HUES64 (cell line): ENCODE results near the gene GSTA1.
"Not testable (repeated sequence)": the region's sequence is repeated elsewhere in the genome, so short reads cannot be mapped to it uniquely, and the experiment has no call there.

Source experiments
- H3K27ac ChIP-seq: 2 replicates; pipeline ENCODE4 v1.7.0; 2013; ENCODE audit warnings: low read depth, low read length, inconsistent platforms
- H3K27me3 ChIP-seq: 2 replicates; pipeline ENCODE4 v1.6.1; 2013; ENCODE audit warnings: mild to moderate bottlenecking, low read length; ENCODE audit not compliant: insufficient read depth
- H3K36me3 ChIP-seq: 2 replicates; pipeline ENCODE4 v1.6.1; 2013; ENCODE audit warnings: mild to moderate bottlenecking, low read length; ENCODE audit not compliant: insufficient read depth
- H3K4me1 ChIP-seq: 2 replicates; pipeline ENCODE4 v1.6.1; 2013; ENCODE audit warnings: mild to moderate bottlenecking, low read length, moderate library complexity; ENCODE audit not compliant: insufficient read depth
- H3K4me3 ChIP-seq: 2 replicates; pipeline ENCODE4 v1.5.1; 2013; ENCODE audit warnings: mild to moderate bottlenecking, low read length, moderate library complexity
- H3K9ac ChIP-seq: 2 replicates; pipeline ENCODE4 v1.6.1; 2013; ENCODE audit warnings: mild to moderate bottlenecking, low read depth, low read length
- H3K9me3 ChIP-seq: 2 replicates; pipeline ENCODE4 v1.6.1; 2013; ENCODE audit warnings: low read depth, low read length; ENCODE audit not compliant: insufficient read depth
- WGBS: fragments of 150-250, 120-280 bp; methylation state at CpG from one replicate; pipeline ENCODE4 v1.1.7; 2013; ENCODE audit warnings: missing lambda C conversion rate; 5-methylcytosine and 5-hydroxymethylcytosine counted together

Gene GSTA1

GRCh38 chr6:52776711-52777351 is 26.8 kb downstream of the GSTA1 start:
- not testable (repeated sequence) for H3K9me3 ChIP-seq, H3K9ac ChIP-seq, H3K4me1 ChIP-seq, H3K27ac ChIP-seq, H3K27me3 ChIP-seq, H3K4me3 ChIP-seq, H3K36me3 ChIP-seq
- WGBS = 93% methylated on average over 9 of the region's 9 CpGs

DNA sequence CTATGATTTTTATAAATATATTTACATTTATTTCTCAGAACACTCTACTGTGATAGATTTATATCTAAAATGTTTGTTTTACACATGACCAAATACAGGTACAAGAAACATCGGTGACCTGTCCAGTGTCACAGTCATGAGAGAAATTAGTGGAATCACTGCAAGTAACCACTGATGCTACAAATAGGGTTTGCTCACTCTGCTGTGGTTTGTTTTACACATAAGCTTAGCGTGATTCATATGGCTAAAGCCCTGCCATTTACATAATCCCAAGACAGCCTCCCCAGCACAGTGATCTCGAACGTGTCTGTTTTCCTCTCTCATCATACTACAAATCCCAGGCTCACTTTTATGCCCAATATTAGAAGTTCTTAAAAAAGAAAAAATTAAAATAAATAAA is 34.2 kb downstream of the GSTA1 start:
- H3K27ac ChIP-seq, H3K4me1 ChIP-seq, H3K9ac ChIP-seq, H3K9me3 ChIP-seq, H3K4me3 ChIP-seq, H3K36me3 ChIP-seq, H3K27me3 ChIP-seq: not testable (repeated sequence)
- 76% methylated on average over 2 of the region's 4 CpGs for WGBS

- not testable (repeated sequence) for H3K27ac ChIP-seq, H3K27me3 ChIP-seq, H3K9ac ChIP-seq, H3K36me3 ChIP-seq, H3K9me3 ChIP-seq, H3K4me1 ChIP-seq, H3K4me3 ChIP-seq
These were observed 36.0 kb downstream of the GSTA1 start for GRCh38 chr6:52767658-52768057.

- not testable (repeated sequence) for H3K9ac ChIP-seq, H3K27ac ChIP-seq, H3K9me3 ChIP-seq, H3K36me3 ChIP-seq, H3K27me3 ChIP-seq, H3K4me3 ChIP-seq, H3K4me1 ChIP-seq
- WGBS = 77% methylated on average over 2 of the region's 2 CpGs
These were observed 40.2 kb downstream of the GSTA1 start, which contains the start of gene GSTA2 for GRCh38 chr6:52763322-52763916. Gene GSTA2, minus strand, starts transcription at chr6:52763475. Its CDS starts 5,528 bp downstream, at chr6:52757947.

GRCh38 chr6:52761673-52762491 is 41.7 kb downstream of the GSTA1 start:
- not testable (repeated sequence) for H3K4me1 ChIP-seq, H3K4me3 ChIP-seq, H3K27me3 ChIP-seq, H3K27ac ChIP-seq, H3K9me3 ChIP-seq, H3K9ac ChIP-seq, H3K36me3 ChIP-seq
- WGBS = 95% methylated on average over 2 of the region's 7 CpGs

DNA sequence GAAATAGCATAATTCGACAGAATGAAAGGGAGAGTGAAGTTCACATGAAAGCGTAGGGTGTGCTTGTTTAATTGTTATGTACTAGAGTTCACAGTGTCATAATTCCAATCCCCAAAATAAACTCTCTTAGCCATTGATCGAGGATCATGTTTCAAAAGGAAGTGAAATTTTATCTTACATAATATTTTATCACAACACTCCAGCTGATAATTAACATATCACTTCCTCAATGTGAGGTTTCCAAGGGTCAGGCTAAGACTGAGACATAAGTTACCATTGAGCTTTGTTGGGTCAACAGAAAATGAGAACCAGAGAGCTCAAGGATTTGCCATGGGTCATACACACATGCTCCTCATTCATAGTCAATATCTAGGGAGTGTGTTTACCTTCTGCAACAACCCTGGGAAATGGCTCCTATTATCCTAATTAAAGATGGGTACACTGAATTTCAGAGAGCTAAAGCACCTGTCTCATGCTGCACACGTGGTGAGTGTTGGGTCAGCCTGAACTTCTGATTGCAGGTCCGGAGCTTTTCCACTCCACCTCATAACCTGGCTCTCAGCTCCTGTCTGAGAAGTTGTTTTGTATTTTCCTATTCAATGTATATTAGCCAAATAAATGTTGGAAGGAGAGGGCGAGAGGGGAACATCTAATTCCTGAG is 43.4 kb downstream of the GSTA1 start:
- Histone ChIP-seq H3K4me1 (peaks cover 3% of the 10 kb centered on the region; the same call in 1 of the 2 replicates), H3K27ac (no peak overlapping the region), H3K9me3 (0 out of 2 replicates have a peak, but pooled peaks cover 2% of the 10 kb centered on the region), H3K36me3 (no peaks in the 10 kb centered on the region), H3K9ac (no peak overlapping the region), H3K4me3 (no peak overlapping the region), H3K27me3 (no peaks in the 10 kb centered on the region)
- WGBS = 91% methylated on average over 5 of the region's 6 CpGs

GRCh38 chr6:52759085-52759484 is 44.5 kb downstream of the GSTA1 start:
- Histone ChIP-seq H3K27ac (no peak overlapping the region), H3K9ac (no peak overlapping the region), H3K27me3 (no peaks in the 10 kb centered on the region), H3K4me3 (no peak overlapping the region), H3K9me3 (0 out of 2 replicates have a peak, but pooled peaks cover 2% of the 10 kb centered on the region), H3K36me3 (no peaks in the 10 kb centered on the region), H3K4me1 (peaks cover 3% of the 10 kb centered on the region; the same call in 1 of the 2 replicates)
- WGBS = 100% methylated on average over 1 of the region's 1 CpG

GRCh38 chr6:52757651-52758338 is 45.8 kb downstream of the GSTA1 start:
- H3K27me3 ChIP-seq, H3K4me3 ChIP-seq, H3K27ac ChIP-seq, H3K36me3 ChIP-seq, H3K4me1 ChIP-seq, H3K9ac ChIP-seq, H3K9me3 ChIP-seq: not testable (repeated sequence)
- WGBS = 83% methylated on average over 6 of the region's 7 CpGs

- Histone ChIP-seq H3K4me3 (no peak overlapping the region), H3K9me3 (0 out of 2 replicates have a peak, but pooled peaks cover 2% of the 10 kb centered on the region), H3K36me3 (no peaks in the 10 kb centered on the region), H3K9ac (no peak overlapping the region), H3K4me1 (peaks cover 3% of the 10 kb centered on the region), H3K27me3 (no peaks in the 10 kb centered on the region), H3K27ac (no peak overlapping the region)
- WGBS = 91% methylated on average over 3 of the region's 3 CpGs
These were observed 49.2 kb downstream of the GSTA1 start for GRCh38 chr6:52754443-52754842.

GRCh38 chr6:52753137-52753536 is 50.5 kb downstream of the GSTA1 start:
- not testable (repeated sequence) for H3K27me3 ChIP-seq, H3K4me3 ChIP-seq, H3K27ac ChIP-seq, H3K36me3 ChIP-seq, H3K9ac ChIP-seq, H3K9me3 ChIP-seq, H3K4me1 ChIP-seq
- WGBS = 96% methylated on average over 2 of the region's 2 CpGs

DNA sequence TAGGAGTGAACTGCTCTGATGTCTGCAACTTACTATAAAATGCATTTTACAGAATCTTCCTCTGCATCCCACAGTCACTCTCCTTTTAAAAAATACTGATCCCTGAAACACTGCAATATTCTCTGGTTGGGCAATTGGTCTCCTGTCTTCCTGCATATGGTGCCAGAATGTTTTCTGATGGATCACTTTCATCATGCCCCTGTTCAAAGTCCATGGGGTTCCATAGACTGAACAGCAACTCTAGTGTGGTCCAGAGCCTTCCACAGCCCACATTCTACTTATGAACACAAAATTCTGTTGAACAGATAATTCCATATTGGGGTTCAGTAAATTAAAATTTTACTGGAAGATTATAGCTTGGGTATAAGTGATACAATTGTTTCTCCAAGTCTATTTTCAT is 51.3 kb downstream of the GSTA1 start:
- peaks cover 6% of the 10 kb centered on the region for H3K4me1 ChIP-seq
- H3K4me3 ChIP-seq = no peak overlapping the region
- no peaks in the 10 kb centered on the region for H3K36me3 ChIP-seq
- no peaks in the 10 kb centered on the region for H3K27me3 ChIP-seq
- no peak overlapping the region for H3K9ac ChIP-seq
- no peaks in the 10 kb centered on the region for H3K9me3 ChIP-seq
- no peak overlapping the region for H3K27ac ChIP-seq
